Thyroid gland (tissue), 4 donors: ENCODE data around the gene PYGM. TPM values are rescaled to one million over a fixed set of nuclear protein-coding genes. Genes with fewer than 3 reads are reported as not detected.

Source experiments
- DNase-seq, 2 donors: peaks; one replicate each; pipeline ENCODE4 v3.0.0-alpha.2; 2019
- H3K27ac ChIP-seq, 3 donors: fragments of 200-600 bp; sonication (generic); 1 replicate in 2 of 3; 2 replicates in 1 of 3; pipeline ENCODE4 v1.5.1; 2016 to 2019; ENCODE audit warnings: mild to moderate bottlenecking in 1 of 3, moderate library complexity in 1 of 3
- H3K27me3 ChIP-seq: fragments of 200-600 bp; sonication (generic); one replicate; pipeline ENCODE4 v1.5.1; 2019
- H3K36me3 ChIP-seq, 2 donors: fragments of 200-600 bp; sonication (generic); one replicate each; pipeline ENCODE4 v1.5.1; 2016 to 2019
- H3K4me1 ChIP-seq, 2 donors: fragments of 200-600 bp; sonication (generic); one replicate each; pipeline ENCODE4 v1.5.1; 2017 to 2019
- H3K4me3 ChIP-seq, 3 donors: fragments of 200-600 bp; sonication (generic); replicated peaks in 1 of 3; 1 replicate in 2 of 3; 2 replicates in 1 of 3; pipeline ENCODE4 v1.5.1; 2016; ENCODE audit warnings: mild to moderate bottlenecking in 1 of 3
- H3K9me3 ChIP-seq: fragments of 200-600 bp; sonication (generic); one replicate; pipeline ENCODE4 v1.5.1; 2017
- CTCF ChIP-seq, 6 experiments: fragments of 200-600 bp in 3 of 6; fragments of 450-650 bp in 3 of 6; sonication (generic) in 3 of 6; IDR thresholded peaks; one replicate each; pipeline ENCODE4 v1.5.1; 2016 to 2019; ENCODE audit warnings: antibody characterized with exemption in 6 of 6, mild to moderate bottlenecking in 2 of 6, inconsistent platforms in 1 of 6, moderate library complexity in 1 of 6
- POLR2A ChIP-seq, 2 donors: fragments of 450-650 bp; IDR thresholded peaks; one replicate each; pipeline ENCODE4 v1.6.1; 2017; ENCODE audit warnings: antibody characterized with exemption in 2 of 2, mild to moderate bottlenecking in 2 of 2, moderate library complexity in 1 of 2
- WGBS, 2 donors: methylation state at CpG; one replicate each; pipeline ENCODE4 v1.1.5; 2017; 5-methylcytosine and 5-hydroxymethylcytosine counted together
- intact Hi-C: fragments of 100-400 bp; cut with DNase I; formaldehyde crosslinking; loops from one replicate; pipeline ENCODE4 v1.15.1; 2023
- total RNA-seq, 4 donors: library from RNA; depleted of rRNA; stranded (reverse); fragments of >200 nt; gene quantifications; one replicate each; pipeline ENCODE4 v1.2.3, GENCODE V29; 2016

PYGM gene
- total RNA-seq, 4 donors from 2014 or later: 4.3 to 14.8 (median 6.7) TPM

- H3K4me1 ChIP-seq: peaks cover 11 to 23% of the 10 kb centered on the region in 2 donors
- no peak overlapping the region for H3K4me3 ChIP-seq
- WGBS, 2 donors: 85% methylated on average over 5 of the region's 5 CpGs
- no peak overlapping the region for H3K27ac ChIP-seq
- H3K9me3 ChIP-seq: no peaks in the 10 kb centered on the region
- H3K36me3 ChIP-seq: peaks cover 68 to 71% of the 10 kb centered on the region in 2 donors
- intact Hi-C loops: no loop called here
- DNase-seq: no peak
- TF ChIP-seq CTCF (IDR thresholded peaks at IDR 0.05): no peak
- no peak for TF ChIP-seq POLR2A (IDR thresholded peaks at IDR 0.05)
- H3K27me3 ChIP-seq: no peaks in the 10 kb centered on the region
Measured at GRCh38 chr11:64774144-64774543, 14.4 kb upstream of the PYGM start.

DNA sequence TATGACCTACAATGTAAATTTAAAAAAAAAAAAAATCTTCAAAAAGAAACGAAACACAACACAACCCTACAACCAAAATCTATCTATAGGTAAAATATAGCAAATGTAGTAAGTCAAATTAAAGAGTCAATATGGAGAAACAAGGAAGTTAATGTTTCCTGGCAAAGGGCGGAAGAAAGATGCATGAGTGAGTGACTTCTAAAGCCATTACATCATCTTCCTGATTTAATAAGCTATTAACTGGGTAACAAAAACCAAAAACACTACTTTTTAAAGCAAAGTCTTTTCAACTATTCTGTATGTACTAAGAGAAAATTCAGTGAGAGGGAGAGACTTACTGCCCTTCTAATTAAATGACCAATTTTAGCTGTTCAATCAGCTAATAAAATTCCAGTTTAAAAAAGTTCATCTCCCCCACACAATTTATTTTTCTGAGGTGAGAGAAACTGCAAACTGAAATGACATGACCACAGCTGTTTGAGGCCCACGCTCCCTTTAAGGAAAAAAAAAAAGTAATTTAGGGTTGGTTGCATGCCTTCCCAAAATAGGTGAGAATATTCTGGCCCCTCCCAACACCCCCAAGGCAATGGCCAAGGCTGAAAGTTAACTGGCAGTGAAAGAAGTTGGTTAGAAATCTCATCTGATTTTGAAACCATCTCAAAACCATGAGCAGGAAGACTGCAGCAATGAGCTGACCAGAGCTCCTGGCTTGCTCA lies 12.7 kb upstream of the PYGM start:
- H3K4me1 ChIP-seq: peaks cover 11 to 23% of the 10 kb centered on the region in 2 donors
- 76 to 79% methylated on average over 3 of the region's 3 CpGs for WGBS, 2 donors
- intact Hi-C loops: no loop called here
- TF ChIP-seq CTCF (IDR thresholded peaks at IDR 0.05): no peak
- H3K4me3 ChIP-seq: no peak overlapping the region
- H3K9me3 ChIP-seq: no peaks in the 10 kb centered on the region
- DNase-seq: no peak
- H3K27me3 ChIP-seq: no peaks in the 10 kb centered on the region
- H3K27ac ChIP-seq: no peak overlapping the region
- H3K36me3 ChIP-seq: peaks cover 85 to 88% of the 10 kb centered on the region in 2 donors

DNA sequence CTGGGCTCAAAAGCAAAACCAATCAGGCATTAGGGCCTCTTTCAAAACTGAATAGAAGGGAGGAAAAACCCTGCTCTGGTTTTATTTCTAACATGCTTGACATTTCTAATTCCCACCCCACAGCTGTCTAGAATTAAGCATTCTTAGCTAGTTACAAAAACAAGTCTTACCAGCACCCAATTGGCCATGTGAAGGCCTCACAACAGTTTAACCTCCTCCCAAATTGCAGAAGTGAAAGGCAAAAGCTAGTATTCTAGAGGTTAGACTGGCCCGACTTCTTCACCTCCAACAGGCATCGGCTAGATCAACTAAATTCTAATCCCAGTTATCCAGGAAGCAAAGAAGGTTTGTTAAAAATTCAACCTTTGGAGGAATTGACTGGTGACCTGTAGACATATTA lies 12.1 kb upstream of the PYGM start:
- DNase-seq: no peak
- no peaks in the 10 kb centered on the region for H3K9me3 ChIP-seq
- H3K27me3 ChIP-seq: no peaks in the 10 kb centered on the region
- H3K36me3 ChIP-seq: peaks cover 91 to 94% of the 10 kb centered on the region in 2 donors
- intact Hi-C loops: no loop called here
- no peak overlapping the region for H3K27ac ChIP-seq
- peaks cover 6 to 18% of the 10 kb centered on the region in 2 donors for H3K4me1 ChIP-seq
- H3K4me3 ChIP-seq: no peak overlapping the region
- TF ChIP-seq CTCF (IDR thresholded peaks at IDR 0.05) (no peak), POLR2A (IDR thresholded peaks at IDR 0.05) (no peak)
- WGBS, 2 donors: 92 to 95% methylated on average over 2 of the region's 2 CpGs

- Histone ChIP-seq H3K9me3 (no peaks in the 10 kb centered on the region), H3K27ac (no peak overlapping the region), H3K36me3 (peaks cover 98% of the 10 kb centered on the region in 2 donors), H3K4me1 (peaks cover 0 to 7% of the 10 kb centered on the region in 2 donors), H3K27me3 (no peaks in the 10 kb centered on the region), H3K4me3 (no peak overlapping the region)
- DNase-seq: no peak
- intact Hi-C loops: no loop called here
- WGBS, 2 donors: 96 to 97% methylated on average over 12 of the region's 12 CpGs
- TF ChIP-seq POLR2A (IDR thresholded peaks at IDR 0.05) (no peak), CTCF (IDR thresholded peaks at IDR 0.05) (no peak)
Measured at GRCh38 chr11:64770120-64770519, 10.3 kb upstream of the PYGM start.

DNA sequence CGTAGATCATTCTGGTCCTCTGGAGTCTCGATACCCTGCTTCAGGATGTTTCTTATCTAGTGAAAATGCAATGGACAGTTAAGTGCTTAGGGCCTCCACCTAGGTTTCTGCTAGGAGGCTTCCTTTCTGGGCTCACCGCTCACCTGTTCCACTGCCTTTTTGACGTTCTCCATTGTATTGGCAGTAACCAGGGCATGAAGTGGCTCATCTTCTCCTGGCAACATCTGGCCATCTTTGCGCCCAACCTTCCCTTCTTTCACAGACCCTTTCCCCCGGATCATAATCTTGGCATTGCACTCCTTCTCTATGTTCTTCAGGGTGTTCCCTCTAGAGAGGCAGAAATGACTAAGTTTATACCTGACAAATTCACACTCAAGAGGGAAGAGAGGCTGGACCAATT lies 9.5 kb upstream of the PYGM start:
- no peaks in the 10 kb centered on the region for H3K9me3 ChIP-seq
- H3K27me3 ChIP-seq: no peaks in the 10 kb centered on the region
- H3K36me3 ChIP-seq: peaks cover 98 to 100% of the 10 kb centered on the region in 2 donors
- WGBS, 2 donors: 88 to 91% methylated on average over 6 of the region's 6 CpGs
- intact Hi-C loops: no loop called here
- H3K27ac ChIP-seq: no peak overlapping the region
- peaks cover 0 to 9% of the 10 kb centered on the region in 2 donors for H3K4me1 ChIP-seq
- TF ChIP-seq CTCF (IDR thresholded peaks at IDR 0.05): no peak
- TF ChIP-seq POLR2A (IDR thresholded peaks at IDR 0.05): no peak
- no peak overlapping the region for H3K4me3 ChIP-seq
- no peak for DNase-seq
